A549 (cell line): ENCODE data around the gene PMP22. TPM values are rescaled to one million over a fixed set of nuclear protein-coding genes. Genes with fewer than 3 reads are reported as not detected.

Source experiments
- ATAC-seq, 2 experiments: fragments of 200-7000 bp in 1 of 2; fragments of >200 bp in 1 of 2; cut with Nextera tagmentation in 1 of 2; cut with Tn5 transposase in 1 of 2; 3 replicates each; pipeline versions ENCODE4 v1.8.0 to v1.9.1; 2018 to 2020; ENCODE audit warnings: mild to moderate bottlenecking in 1 of 2, moderate library complexity in 1 of 2
- CTCF ChIA-PET: fragments of 300-600 bp; sonication (Branson Sonifier 250); formaldehyde crosslinking; extraction: SDS; loops from one replicate; lab custom pipeline; 2021; ENCODE audit warnings: antibody characterized with exemption, inconsistent platforms; lab: Yijun Ruan, JAX
- POLR2A ChIA-PET: fragments of 350-600 bp; formaldehyde crosslinking; extraction: SDS; loops from one replicate; lab custom pipeline; 2021; ENCODE audit warnings: antibody characterized with exemption, inconsistent platforms; lab: Yijun Ruan, JAX
- DNase-seq, 2 experiments: peaks; one replicate each; pipeline versions ENCODE4 v3.0.0 to v3.0.0-alpha.2; 2011 to 2016; ENCODE audit warnings: low read depth in 1 of 2, low spot score in 1 of 2
- FAIRE-seq: peaks from 2 replicates; lab custom pipeline; 2011; peaks lifted over from hg19 to GRCh38; lab: Jason Lieb, UNC
- H3K27ac ChIP-seq, 2 experiments: fragments of >200 bp; sonication (Bioruptor Twin); formaldehyde crosslinking; 3 replicates each; pipeline ENCODE4 v1.5.1; 2016 to 2017
- H3K4me1 ChIP-seq: fragments of >200 bp; sonication (Bioruptor Twin); formaldehyde crosslinking; 3 replicates; pipeline ENCODE4 v1.6.1; 2016
- H3K4me2 ChIP-seq: fragments of >200 bp; sonication (Bioruptor Twin); formaldehyde crosslinking; 3 replicates; pipeline ENCODE4 v1.6.1; 2016
- H3K4me3 ChIP-seq: fragments of >200 bp; sonication (Bioruptor Twin); formaldehyde crosslinking; 3 replicates; pipeline ENCODE4 v1.5.1; 2016
- H3K9me3 ChIP-seq: fragments of >200 bp; sonication (Bioruptor Twin); formaldehyde crosslinking; 3 replicates; pipeline ENCODE4 v1.6.1; 2016
- CBX2 ChIP-seq: fragments of 200-600 bp; sonication (generic); IDR thresholded peaks from 2 replicates; pipeline ENCODE4 v1.6.1; 2016; ENCODE audit warnings: low read depth, mild to moderate bottlenecking, borderline replicate concordance
- CHD2 ChIP-seq: fragments of 150-350 bp; IDR thresholded peaks from 2 replicates; pipeline ENCODE4 v1.6.1; 2014; ENCODE audit warnings: low read length; ENCODE audit not compliant: partially characterized antibody
- EHF ChIP-seq: fragments of 250-450 bp; sonication (Bioruptor Pico); IDR thresholded peaks from 2 replicates; pipeline ENCODE4 v1.5.0; 2020; ENCODE audit warnings: mild to moderate bottlenecking
- ESRRA ChIP-seq: fragments of 150-350 bp; IDR thresholded peaks from 2 replicates; pipeline ENCODE4 v1.6.1; 2014; ENCODE audit warnings: mild to moderate bottlenecking, low read length, borderline replicate concordance
- FOSL2 ChIP-seq, 2 experiments: fragments of 450-650 bp in 1 of 2; fragments of >200 bp in 1 of 2; sonication (Bioruptor Twin) in 1 of 2; formaldehyde crosslinking; IDR thresholded peaks; 2 replicates each; pipeline versions ENCODE4 v1.5.0 to v1.6.1; 2016 to 2020; ENCODE audit warnings: mild to moderate bottlenecking in 1 of 2, moderate library complexity in 1 of 2
- GATA3 ChIP-seq: IDR thresholded peaks from 2 replicates; pipeline ENCODE4 v1.6.1; 2012; ENCODE audit warnings: borderline replicate concordance
- HOXA7 ChIP-seq: fragments of 250-450 bp; sonication (Bioruptor Pico); IDR thresholded peaks from 2 replicates; pipeline ENCODE4 v1.5.0; 2020; ENCODE audit warnings: mild to moderate bottlenecking, moderate library complexity
- HOXB13 ChIP-seq: fragments of 250-450 bp; sonication (Bioruptor Pico); IDR thresholded peaks from 2 replicates; pipeline ENCODE4 v1.5.0; 2020; ENCODE audit warnings: low read depth, mild to moderate bottlenecking, moderate library complexity
- HOXB5 ChIP-seq: fragments of 250-450 bp; sonication (Bioruptor Pico); IDR thresholded peaks from 2 replicates; pipeline ENCODE4 v1.5.0; 2020; ENCODE audit warnings: mild to moderate bottlenecking, moderate library complexity
- JUN ChIP-seq, 2 experiments: fragments of >200 bp; sonication (Bioruptor Twin); formaldehyde crosslinking; IDR thresholded peaks; 2 replicates in 1 of 2; 3 replicates in 1 of 2; pipeline ENCODE4 v1.6.1; 2016 to 2017
- MAFK ChIP-seq: fragments of 450-650 bp; IDR thresholded peaks from 2 replicates; pipeline ENCODE4 v1.6.1; 2014; ENCODE audit not compliant: partially characterized antibody
- MAZ ChIP-seq: fragments of 150-350 bp; IDR thresholded peaks from 2 replicates; pipeline ENCODE4 v1.6.1; 2014; ENCODE audit warnings: antibody characterized with exemption, low read depth, low read length, borderline replicate concordance
- POLR2AphosphoS2 ChIP-seq: conservative IDR thresholded peaks from 2 replicates; pipeline ENCODE4 v1.6.1; 2012; ENCODE audit warnings: low read length, improper control_type of control experiment, inconsistent platforms
- RAD21 ChIP-seq, 2 experiments: fragments of >200 bp in 1 of 2; sonication (Bioruptor Twin) in 1 of 2; formaldehyde crosslinking in 1 of 2; IDR thresholded peaks in 1 of 2; conservative IDR thresholded peaks in 1 of 2; 2 replicates in 1 of 2; 3 replicates in 1 of 2; pipeline ENCODE4 v1.6.1; 2012 to 2018; ENCODE audit warnings: inconsistent platforms in 1 of 2
- RARB ChIP-seq: fragments of 250-450 bp; sonication (Bioruptor Pico); IDR thresholded peaks from 2 replicates; pipeline ENCODE4 v1.8.0; 2021; ENCODE audit warnings: mild to moderate bottlenecking, moderate library complexity
- SMC3 ChIP-seq: fragments of >200 bp; sonication (Bioruptor Twin); formaldehyde crosslinking; IDR thresholded peaks from 3 replicates; pipeline ENCODE4 v1.6.1; 2018; ENCODE audit warnings: inconsistent platforms
- SREBF2 ChIP-seq: fragments of 450-650 bp; IDR thresholded peaks from 2 replicates; pipeline ENCODE4 v1.6.1; 2014; ENCODE audit warnings: mild to moderate bottlenecking, moderate library complexity
- TFCP2L1 ChIP-seq: fragments of 250-450 bp; sonication (Bioruptor Pico); IDR thresholded peaks from 2 replicates; pipeline ENCODE4 v1.5.0; 2021; ENCODE audit warnings: mild to moderate bottlenecking
- ZC3H11A ChIP-seq: fragments of 450-650 bp; IDR thresholded peaks from 2 replicates; pipeline ENCODE4 v1.6.1; 2014; ENCODE audit warnings: antibody characterized with exemption, mild to moderate bottlenecking
- ZSCAN20 ChIP-seq: fragments of 250-450 bp; sonication (Bioruptor Pico); IDR thresholded peaks from 2 replicates; pipeline ENCODE4 v1.8.0; 2022; ENCODE audit warnings: mild to moderate bottlenecking, moderate library complexity
- WGBS: methylation state at CpG from one replicate; pipeline ENCODE4 v1.1.6; 2017; ENCODE audit errors: missing lambda C conversion rate; 5-methylcytosine and 5-hydroxymethylcytosine counted together
- polyA plus RNA-seq, 4 experiments: library from polyadenylated mRNA; depleted of rRNA in 3 of 4; stranded (reverse); fragments of >200 nt; fragmentation: RNase III in 1 of 4; extraction: RNeasy Plus Mini Kit Qiagen cat#74134 plus additional on column Dnase treatment in 1 of 4; gene quantifications; 2 replicates in 3 of 4; 3 replicates in 1 of 4; pipeline ENCODE4 v1.2.3, GENCODE V29; 2011 to 2017
- TF ChIP-seq, protein P1 (sequence below): fragments of 250-450 bp; sonication (Bioruptor Pico); IDR thresholded peaks from 2 replicates; pipeline ENCODE4 v1.5.0; 2021; ENCODE audit warnings: mild to moderate bottlenecking, moderate library complexity, borderline replicate concordance
- TF ChIP-seq, protein P2 (sequence below): fragments of 250-450 bp; sonication (Bioruptor Pico); IDR thresholded peaks from 2 replicates; pipeline ENCODE4 v1.5.0; 2020; ENCODE audit warnings: low read depth, mild to moderate bottlenecking, moderate library complexity
- TF ChIP-seq, protein P3 (sequence below): IDR thresholded peaks from 2 replicates; pipeline ENCODE4 v1.6.1; 2012
- TF ChIP-seq, protein P4 (sequence below): fragments of 200-600 bp; sonication (generic); IDR thresholded peaks from 2 replicates; pipeline ENCODE4 v1.6.1; 2016; ENCODE audit warnings: antibody characterized with exemption, mild to moderate bottlenecking, moderate library complexity
- TF ChIP-seq, protein P5 (sequence below): IDR thresholded peaks from 2 replicates; pipeline ENCODE4 v1.6.1; 2012; ENCODE audit warnings: low read depth, borderline replicate concordance
- TF ChIP-seq, protein P6 (sequence below): IDR thresholded peaks from 2 replicates; pipeline ENCODE4 v1.6.1; 2012
- TF ChIP-seq, protein P7 (sequence below): fragments of >200 bp; sonication (Bioruptor Twin); formaldehyde crosslinking; IDR thresholded peaks from 3 replicates; pipeline ENCODE4 v1.6.1; 2016

Gene PMP22
- polyA plus RNA-seq, 2 of the 4 experiments (the other 2 are of a cell fraction): 40.1 to 102 TPM

DNA sequence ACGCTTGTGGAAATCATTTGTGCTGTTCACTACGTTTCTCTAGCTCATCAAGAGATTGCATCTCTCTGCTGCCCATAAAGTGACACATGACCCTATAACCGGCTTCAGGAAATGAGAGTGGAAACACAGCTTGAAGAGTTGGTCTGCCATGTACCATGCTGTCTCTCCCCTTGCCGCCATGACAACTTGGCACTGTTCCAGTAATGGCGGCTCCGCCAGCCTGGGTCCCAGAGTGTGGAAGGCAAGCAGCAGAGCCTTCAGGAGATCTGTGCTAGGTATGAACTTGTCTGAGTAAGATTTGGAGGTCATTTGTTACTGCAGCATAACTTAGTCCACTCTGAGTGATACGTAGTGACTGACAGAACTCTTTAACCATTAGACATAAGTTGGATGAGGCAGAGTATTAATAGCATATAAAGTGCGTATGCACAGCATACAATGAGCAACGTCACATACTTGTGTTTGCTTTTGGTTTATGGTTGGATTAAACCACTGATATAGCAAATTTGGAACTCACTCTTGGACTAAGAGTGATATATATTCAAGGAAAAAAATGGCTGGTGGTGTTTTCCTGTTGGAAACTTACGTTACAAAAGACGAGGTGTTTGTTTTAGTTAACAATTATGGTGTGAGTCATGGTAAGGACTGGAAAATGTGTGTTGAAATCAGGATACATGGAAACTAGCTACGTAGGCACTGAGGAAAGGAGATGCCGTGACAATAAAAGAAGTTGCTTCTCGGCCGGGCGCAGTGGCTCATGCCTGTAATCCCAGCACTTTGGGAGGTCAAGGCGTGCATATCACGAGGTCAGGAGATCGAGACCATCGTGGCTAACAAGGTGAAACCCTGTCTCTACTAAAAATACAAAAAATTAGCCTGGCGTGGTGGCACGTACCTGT is 24.4 kb upstream of the PMP22 start (continued):
- TF ChIP-seq, protein P1, sequence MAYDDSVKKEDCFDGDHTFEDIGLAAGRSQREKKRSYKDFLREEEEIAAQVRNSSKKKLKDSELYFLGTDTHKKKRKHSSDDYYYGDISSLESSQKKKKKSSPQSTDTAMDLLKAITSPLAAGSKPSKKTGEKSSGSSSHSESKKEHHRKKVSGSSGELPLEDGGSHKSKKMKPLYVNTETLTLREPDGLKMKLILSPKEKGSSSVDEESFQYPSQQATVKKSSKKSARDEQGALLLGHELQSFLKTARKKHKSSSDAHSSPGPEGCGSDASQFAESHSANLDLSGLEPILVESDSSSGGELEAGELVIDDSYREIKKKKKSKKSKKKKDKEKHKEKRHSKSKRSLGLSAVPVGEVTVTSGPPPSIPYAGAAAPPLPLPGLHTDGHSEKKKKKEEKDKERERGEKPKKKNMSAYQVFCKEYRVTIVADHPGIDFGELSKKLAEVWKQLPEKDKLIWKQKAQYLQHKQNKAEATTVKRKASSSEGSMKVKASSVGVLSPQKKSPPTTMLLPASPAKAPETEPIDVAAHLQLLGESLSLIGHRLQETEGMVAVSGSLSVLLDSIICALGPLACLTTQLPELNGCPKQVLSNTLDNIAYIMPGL (CRISPR knock-in tag): no peak; the same call in 1 of the 2 replicates
- TF ChIP-seq SMC3: peak; percentile 35; the same call in 2 of the 3 replicates
- TF ChIP-seq EHF: peak; percentile 33
- no peak for TF ChIP-seq RARB (CRISPR knock-in tag)
- TF ChIP-seq, protein P2, sequence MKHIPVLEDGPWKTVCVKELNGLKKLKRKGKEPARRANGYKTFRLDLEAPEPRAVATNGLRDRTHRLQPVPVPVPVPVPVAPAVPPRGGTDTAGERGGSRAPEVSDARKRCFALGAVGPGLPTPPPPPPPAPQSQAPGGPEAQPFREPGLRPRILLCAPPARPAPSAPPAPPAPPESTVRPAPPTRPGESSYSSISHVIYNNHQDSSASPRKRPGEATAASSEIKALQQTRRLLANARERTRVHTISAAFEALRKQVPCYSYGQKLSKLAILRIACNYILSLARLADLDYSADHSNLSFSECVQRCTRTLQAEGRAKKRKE: peak; percentile 93
- no peak for TF ChIP-seq CBX2
- TF ChIP-seq MAZ: no peak
- TF ChIP-seq MAFK: peak; percentile 95
- TF ChIP-seq RAD21 (conservative IDR thresholded peaks at IDR 0.05 in 1 of 2, IDR thresholded peaks at IDR 0.05 in 1 of 2): peak in 1 of 2 experiments; percentile 12; a peak in 2 of 5 replicates
- no peak for TF ChIP-seq POLR2AphosphoS2
- no peak for TF ChIP-seq CHD2
- TF ChIP-seq HOXB13 (CRISPR knock-in tag): peak; percentile 81; the same call in 1 of the 2 replicates
- TF ChIP-seq SREBF2: peak; percentile 54

DNA sequence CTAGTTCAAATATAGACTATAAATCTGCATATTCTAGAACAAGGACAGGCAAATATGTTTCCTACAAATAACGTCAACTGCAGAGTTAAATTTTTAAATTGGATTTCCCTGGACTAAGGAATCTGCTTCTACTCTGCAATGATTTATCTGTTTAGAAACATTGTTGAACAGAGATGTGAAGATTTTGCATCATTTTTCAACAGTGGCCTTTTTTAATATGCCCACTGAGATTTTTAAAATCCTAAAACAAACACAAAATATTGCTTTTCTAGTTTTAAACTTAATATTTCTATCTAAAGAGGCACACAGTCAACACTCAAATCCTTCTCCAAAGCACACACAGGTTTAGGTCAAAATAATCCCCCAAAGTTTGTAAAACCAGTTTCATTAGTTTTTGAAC is 23.7 kb upstream of the PMP22 start:
- no peak for FAIRE-seq
- Histone ChIP-seq H3K4me2 (peak overlapping the region; percentile 72), H3K4me3 (peak overlapping the region; percentile 33; the same call in 1 of the 3 replicates), H3K27ac (peak overlapping the region; percentile 79 to 85), H3K9me3 (no peaks in the 10 kb centered on the region), H3K4me1 (peaks cover 21% of the 10 kb centered on the region)
- DNase-seq: no peak
- ChIA-PET CTCF (no interaction called here), POLR2A (interaction anchor here (1.6 kb wide), 1 partner anchor 26 kb away, joined by 7 read pairs; no protein-coding TSS in a partner anchor)
- 89% methylated on average over 1 of the region's 1 CpG for WGBS
- ATAC-seq: no peak
- TF ChIP-seq FOSL2 (IDR thresholded peaks at IDR 0.05) (no peak), FOSL2 (CRISPR knock-in tag; IDR thresholded peaks at IDR 0.05) (no peak), RAD21 (conservative IDR thresholded peaks at IDR 0.05 in 1 of 2, IDR thresholded peaks at IDR 0.05 in 1 of 2) (no peak), EHF (no peak), GATA3 (no peak), TFCP2L1 (no peak), JUN (IDR thresholded peaks at IDR 0.05) (no peak), HOXB5 (CRISPR knock-in tag) (no peak), ESRRA (no peak), ZC3H11A (no peak), CBX2 (no peak), RARB (CRISPR knock-in tag) (no peak), HOXA7 (no peak), ZSCAN20 (CRISPR knock-in tag) (no peak)
- TF ChIP-seq, protein P3, sequence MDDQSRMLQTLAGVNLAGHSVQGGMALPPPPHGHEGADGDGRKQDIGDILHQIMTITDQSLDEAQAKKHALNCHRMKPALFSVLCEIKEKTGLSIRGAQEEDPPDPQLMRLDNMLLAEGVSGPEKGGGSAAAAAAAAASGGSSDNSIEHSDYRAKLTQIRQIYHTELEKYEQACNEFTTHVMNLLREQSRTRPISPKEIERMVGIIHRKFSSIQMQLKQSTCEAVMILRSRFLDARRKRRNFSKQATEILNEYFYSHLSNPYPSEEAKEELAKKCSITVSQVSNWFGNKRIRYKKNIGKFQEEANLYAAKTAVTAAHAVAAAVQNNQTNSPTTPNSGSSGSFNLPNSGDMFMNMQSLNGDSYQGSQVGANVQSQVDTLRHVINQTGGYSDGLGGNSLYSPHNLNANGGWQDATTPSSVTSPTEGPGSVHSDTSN: no peak
- TF ChIP-seq, protein P4, sequence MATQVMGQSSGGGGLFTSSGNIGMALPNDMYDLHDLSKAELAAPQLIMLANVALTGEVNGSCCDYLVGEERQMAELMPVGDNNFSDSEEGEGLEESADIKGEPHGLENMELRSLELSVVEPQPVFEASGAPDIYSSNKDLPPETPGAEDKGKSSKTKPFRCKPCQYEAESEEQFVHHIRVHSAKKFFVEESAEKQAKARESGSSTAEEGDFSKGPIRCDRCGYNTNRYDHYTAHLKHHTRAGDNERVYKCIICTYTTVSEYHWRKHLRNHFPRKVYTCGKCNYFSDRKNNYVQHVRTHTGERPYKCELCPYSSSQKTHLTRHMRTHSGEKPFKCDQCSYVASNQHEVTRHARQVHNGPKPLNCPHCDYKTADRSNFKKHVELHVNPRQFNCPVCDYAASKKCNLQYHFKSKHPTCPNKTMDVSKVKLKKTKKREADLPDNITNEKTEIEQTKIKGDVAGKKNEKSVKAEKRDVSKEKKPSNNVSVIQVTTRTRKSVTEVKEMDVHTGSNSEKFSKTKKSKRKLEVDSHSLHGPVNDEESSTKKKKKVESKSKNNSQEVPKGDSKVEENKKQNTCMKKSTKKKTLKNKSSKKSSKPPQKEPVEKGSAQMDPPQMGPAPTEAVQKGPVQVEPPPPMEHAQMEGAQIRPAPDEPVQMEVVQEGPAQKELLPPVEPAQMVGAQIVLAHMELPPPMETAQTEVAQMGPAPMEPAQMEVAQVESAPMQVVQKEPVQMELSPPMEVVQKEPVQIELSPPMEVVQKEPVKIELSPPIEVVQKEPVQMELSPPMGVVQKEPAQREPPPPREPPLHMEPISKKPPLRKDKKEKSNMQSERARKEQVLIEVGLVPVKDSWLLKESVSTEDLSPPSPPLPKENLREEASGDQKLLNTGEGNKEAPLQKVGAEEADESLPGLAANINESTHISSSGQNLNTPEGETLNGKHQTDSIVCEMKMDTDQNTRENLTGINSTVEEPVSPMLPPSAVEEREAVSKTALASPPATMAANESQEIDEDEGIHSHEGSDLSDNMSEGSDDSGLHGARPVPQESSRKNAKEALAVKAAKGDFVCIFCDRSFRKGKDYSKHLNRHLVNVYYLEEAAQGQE: no peak
- TF ChIP-seq, protein P5, sequence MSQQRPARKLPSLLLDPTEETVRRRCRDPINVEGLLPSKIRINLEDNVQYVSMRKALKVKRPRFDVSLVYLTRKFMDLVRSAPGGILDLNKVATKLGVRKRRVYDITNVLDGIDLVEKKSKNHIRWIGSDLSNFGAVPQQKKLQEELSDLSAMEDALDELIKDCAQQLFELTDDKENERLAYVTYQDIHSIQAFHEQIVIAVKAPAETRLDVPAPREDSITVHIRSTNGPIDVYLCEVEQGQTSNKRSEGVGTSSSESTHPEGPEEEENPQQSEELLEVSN: no peak
- TF ChIP-seq, protein P6, sequence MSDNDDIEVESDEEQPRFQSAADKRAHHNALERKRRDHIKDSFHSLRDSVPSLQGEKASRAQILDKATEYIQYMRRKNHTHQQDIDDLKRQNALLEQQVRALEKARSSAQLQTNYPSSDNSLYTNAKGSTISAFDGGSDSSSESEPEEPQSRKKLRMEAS: no peak
- TF ChIP-seq, protein P7, sequence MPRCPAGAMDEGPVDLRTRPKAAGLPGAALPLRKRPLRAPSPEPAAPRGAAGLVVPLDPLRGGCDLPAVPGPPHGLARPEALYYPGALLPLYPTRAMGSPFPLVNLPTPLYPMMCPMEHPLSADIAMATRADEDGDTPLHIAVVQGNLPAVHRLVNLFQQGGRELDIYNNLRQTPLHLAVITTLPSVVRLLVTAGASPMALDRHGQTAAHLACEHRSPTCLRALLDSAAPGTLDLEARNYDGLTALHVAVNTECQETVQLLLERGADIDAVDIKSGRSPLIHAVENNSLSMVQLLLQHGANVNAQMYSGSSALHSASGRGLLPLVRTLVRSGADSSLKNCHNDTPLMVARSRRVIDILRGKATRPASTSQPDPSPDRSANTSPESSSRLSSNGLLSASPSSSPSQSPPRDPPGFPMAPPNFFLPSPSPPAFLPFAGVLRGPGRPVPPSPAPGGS: no peak
